Measurements from ENCODE around the gene CCDC172.
"Not testable (repeated sequence)": the region's sequence is repeated elsewhere in the genome, so short reads cannot be mapped to it uniquely, and the experiment has no call there.

The CCDC172 gene

DNA sequence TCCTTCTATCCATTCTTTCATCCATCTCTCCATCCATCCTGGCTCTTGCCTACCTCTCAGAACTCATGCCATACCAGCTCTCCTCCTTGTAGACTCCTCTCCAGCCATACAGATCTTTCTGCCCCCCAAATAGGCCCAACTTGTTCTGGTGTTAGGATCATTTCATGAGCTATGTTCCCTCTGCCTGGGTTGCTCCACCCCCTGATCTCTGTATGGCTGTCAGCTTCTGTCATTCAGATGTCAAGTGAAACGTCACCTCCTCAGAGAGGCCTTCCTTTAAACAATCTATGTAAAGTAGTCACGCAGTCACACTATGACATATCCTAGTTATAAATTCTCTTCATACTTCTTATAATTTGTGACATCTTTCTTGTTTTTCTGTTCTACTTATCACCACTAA lies 61.1 kb downstream of the CCDC172 start:
- no peak for TF ChIP-seq EZH2phosphoT487 (IDR thresholded peaks at IDR 0.05; ENCODE audit: borderline replicate concordance)
- TF ChIP-seq, protein P1, sequence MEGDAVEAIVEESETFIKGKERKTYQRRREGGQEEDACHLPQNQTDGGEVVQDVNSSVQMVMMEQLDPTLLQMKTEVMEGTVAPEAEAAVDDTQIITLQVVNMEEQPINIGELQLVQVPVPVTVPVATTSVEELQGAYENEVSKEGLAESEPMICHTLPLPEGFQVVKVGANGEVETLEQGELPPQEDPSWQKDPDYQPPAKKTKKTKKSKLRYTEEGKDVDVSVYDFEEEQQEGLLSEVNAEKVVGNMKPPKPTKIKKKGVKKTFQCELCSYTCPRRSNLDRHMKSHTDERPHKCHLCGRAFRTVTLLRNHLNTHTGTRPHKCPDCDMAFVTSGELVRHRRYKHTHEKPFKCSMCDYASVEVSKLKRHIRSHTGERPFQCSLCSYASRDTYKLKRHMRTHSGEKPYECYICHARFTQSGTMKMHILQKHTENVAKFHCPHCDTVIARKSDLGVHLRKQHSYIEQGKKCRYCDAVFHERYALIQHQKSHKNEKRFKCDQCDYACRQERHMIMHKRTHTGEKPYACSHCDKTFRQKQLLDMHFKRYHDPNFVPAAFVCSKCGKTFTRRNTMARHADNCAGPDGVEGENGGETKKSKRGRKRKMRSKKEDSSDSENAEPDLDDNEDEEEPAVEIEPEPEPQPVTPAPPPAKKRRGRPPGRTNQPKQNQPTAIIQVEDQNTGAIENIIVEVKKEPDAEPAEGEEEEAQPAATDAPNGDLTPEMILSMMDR (conservative IDR thresholded peaks at IDR 0.05; ENCODE audit: low read length), result no peak
- peak overlapping the region; percentile 61 for H2AFZ ChIP-seq (ENCODE audit: low read length)
- no peak overlapping the region for H3K4me2 ChIP-seq (ENCODE audit: low read depth, low read length, poor library complexity, severe bottlenecking)
- H3K4me3 ChIP-seq (ENCODE audit: low read length, poor library complexity, severe bottlenecking), result no peak overlapping the region
- H3K4me1 ChIP-seq (ENCODE audit: insufficient read depth, low read length, poor library complexity, severe bottlenecking), result no peaks in the 10 kb centered on the region
- no peaks in the 10 kb centered on the region for H3K9me2 ChIP-seq (replicated peaks; ENCODE audit: low read depth, low read length)
- H4K20me1 ChIP-seq (ENCODE audit: insufficient read depth, low read length, poor library complexity, severe bottlenecking), result no peaks in the 10 kb centered on the region
- H3K9ac ChIP-seq (ENCODE audit: low read depth, low read length, poor library complexity, severe bottlenecking), result no peak overlapping the region
- no peaks in the 10 kb centered on the region; the same call in 1 of the 2 replicates for H3F3A ChIP-seq (ENCODE audit: low read depth)
- H3K36me3 ChIP-seq (ENCODE audit: insufficient read depth, low read length), result no peaks in the 10 kb centered on the region
- no peaks in the 10 kb centered on the region for H3K27me3 ChIP-seq (ENCODE audit: insufficient read depth, low read length, poor library complexity, severe bottlenecking)
- H3K79me2 ChIP-seq (ENCODE audit: insufficient read depth, low read length), result no peaks in the 10 kb centered on the region
- no peaks in the 10 kb centered on the region for H3K9me3 ChIP-seq (ENCODE audit: insufficient read depth, low read depth, low read length)

DNA sequence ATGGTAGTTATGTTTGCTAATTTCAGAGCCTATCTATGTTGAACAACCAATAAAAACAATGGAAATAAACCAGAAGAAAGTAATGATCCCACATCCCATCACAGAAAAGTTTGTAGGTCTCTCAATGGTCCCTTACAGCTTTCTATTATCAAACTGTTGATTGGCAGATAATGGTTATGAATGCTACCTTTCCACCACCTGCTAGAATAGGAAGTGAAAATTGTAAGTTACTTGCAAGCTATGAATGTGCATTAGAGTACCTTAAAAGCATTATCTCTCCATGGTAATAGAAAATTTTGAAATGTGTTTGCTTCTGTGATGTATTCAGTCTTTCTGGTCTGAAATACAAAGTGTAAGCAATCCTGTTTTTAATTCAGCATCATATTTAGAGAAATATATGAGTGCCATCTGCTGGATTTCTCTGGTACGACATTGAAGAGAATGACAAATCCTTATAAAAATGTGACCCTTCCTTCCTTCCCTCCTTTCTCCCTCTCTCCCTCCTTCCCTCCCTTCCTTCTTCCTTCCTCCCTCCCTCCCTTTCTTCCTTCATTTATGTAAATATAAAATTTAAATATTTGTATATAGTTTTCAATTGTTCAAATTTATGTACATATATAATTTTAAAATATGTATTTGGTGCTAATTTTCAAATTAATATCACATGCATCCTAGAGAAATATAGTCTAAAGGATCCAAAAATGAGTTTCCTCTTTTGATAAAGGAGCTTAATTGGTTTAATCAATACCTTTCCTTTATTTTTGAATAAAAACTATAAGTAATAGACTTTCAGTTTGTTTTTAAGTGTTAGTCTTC lies 62.0 kb downstream of the CCDC172 start:
- no peaks in the 10 kb centered on the region for H3K36me3 ChIP-seq (ENCODE audit: insufficient read depth, low read length)
- no peaks in the 10 kb centered on the region for H3K27me3 ChIP-seq (ENCODE audit: insufficient read depth, low read length, poor library complexity, severe bottlenecking)
- TF ChIP-seq EZH2phosphoT487 (IDR thresholded peaks at IDR 0.05; ENCODE audit: borderline replicate concordance), result no peak
- TF ChIP-seq, protein P1 (conservative IDR thresholded peaks at IDR 0.05; ENCODE audit: low read length), result peak; percentile 73
- no peaks in the 10 kb centered on the region for H3K9me2 ChIP-seq (replicated peaks; ENCODE audit: low read depth, low read length)
- no peak overlapping the region for H3K4me2 ChIP-seq (ENCODE audit: low read depth, low read length, poor library complexity, severe bottlenecking)
- H2AFZ ChIP-seq (ENCODE audit: low read length), result no peak overlapping the region
- no peak overlapping the region for H3K9ac ChIP-seq (ENCODE audit: low read depth, low read length, poor library complexity, severe bottlenecking)
- H3K79me2 ChIP-seq (ENCODE audit: insufficient read depth, low read length), result no peaks in the 10 kb centered on the region
- H4K20me1 ChIP-seq (ENCODE audit: insufficient read depth, low read length, poor library complexity, severe bottlenecking), result no peaks in the 10 kb centered on the region
- no peak overlapping the region for H3K4me3 ChIP-seq (ENCODE audit: low read length, poor library complexity, severe bottlenecking)
- no peaks in the 10 kb centered on the region; the same call in 1 of the 2 replicates for H3F3A ChIP-seq (ENCODE audit: low read depth)
- no peaks in the 10 kb centered on the region for H3K9me3 ChIP-seq (ENCODE audit: insufficient read depth, low read depth, low read length)
- H3K4me1 ChIP-seq (ENCODE audit: insufficient read depth, low read length, poor library complexity, severe bottlenecking), result no peaks in the 10 kb centered on the region

DNA sequence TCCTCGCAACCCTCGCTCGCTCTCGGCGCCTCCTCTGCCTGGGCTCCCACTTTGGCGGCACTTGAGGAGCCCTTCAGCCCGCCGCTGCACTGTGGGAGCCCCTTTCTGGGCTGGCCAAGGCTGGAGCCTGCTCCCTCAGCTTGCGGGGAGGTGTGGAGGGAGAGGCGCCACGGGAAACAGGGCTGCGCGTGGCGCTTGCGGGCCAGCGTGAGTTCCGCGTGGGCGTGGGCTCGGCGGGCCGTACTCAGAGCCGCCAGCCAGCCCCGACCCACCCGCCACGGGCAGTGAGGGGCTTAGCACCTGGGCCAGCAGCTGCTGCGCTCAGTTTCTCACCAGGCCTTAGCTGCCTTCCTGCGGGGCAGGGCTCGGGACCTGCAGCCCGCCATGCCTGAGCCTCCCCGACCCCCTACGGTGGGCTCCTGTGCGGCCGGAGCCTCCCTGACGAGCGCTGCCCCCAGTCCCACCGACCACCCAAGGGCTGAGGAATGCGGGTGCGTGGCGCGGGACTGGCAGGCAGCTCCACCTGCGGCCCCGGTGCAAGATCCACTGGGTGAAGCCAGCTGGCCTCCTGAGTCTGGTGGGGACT lies 69.1 kb downstream of the CCDC172 start:
- H2AFZ ChIP-seq (ENCODE audit: low read length); H3K9me3 ChIP-seq (ENCODE audit: insufficient read depth, low read depth, low read length); H3K4me2 ChIP-seq (ENCODE audit: low read depth, low read length, poor library complexity, severe bottlenecking); H4K20me1 ChIP-seq (ENCODE audit: insufficient read depth, low read length, poor library complexity, severe bottlenecking); H3K27me3 ChIP-seq (ENCODE audit: insufficient read depth, low read length, poor library complexity, severe bottlenecking); H3K79me2 ChIP-seq (ENCODE audit: insufficient read depth, low read length); H3K4me3 ChIP-seq (ENCODE audit: low read length, poor library complexity, severe bottlenecking); H3K9ac ChIP-seq (ENCODE audit: low read depth, low read length, poor library complexity, severe bottlenecking); H3K9me2 ChIP-seq (replicated peaks; ENCODE audit: low read depth, low read length); H3F3A ChIP-seq (ENCODE audit: low read depth); H3K4me1 ChIP-seq (ENCODE audit: insufficient read depth, low read length, poor library complexity, severe bottlenecking); H3K36me3 ChIP-seq (ENCODE audit: insufficient read depth, low read length): not testable (repeated sequence)
